ENCODE measurements around the gene SHISA4. TPM values are rescaled to one million over a fixed set of nuclear protein-coding genes. Genes with fewer than 3 reads are reported as not detected.

Gene SHISA4
- total RNA-seq, 1 experiment from 2014 or later, result 7.6 TPM

DNA sequence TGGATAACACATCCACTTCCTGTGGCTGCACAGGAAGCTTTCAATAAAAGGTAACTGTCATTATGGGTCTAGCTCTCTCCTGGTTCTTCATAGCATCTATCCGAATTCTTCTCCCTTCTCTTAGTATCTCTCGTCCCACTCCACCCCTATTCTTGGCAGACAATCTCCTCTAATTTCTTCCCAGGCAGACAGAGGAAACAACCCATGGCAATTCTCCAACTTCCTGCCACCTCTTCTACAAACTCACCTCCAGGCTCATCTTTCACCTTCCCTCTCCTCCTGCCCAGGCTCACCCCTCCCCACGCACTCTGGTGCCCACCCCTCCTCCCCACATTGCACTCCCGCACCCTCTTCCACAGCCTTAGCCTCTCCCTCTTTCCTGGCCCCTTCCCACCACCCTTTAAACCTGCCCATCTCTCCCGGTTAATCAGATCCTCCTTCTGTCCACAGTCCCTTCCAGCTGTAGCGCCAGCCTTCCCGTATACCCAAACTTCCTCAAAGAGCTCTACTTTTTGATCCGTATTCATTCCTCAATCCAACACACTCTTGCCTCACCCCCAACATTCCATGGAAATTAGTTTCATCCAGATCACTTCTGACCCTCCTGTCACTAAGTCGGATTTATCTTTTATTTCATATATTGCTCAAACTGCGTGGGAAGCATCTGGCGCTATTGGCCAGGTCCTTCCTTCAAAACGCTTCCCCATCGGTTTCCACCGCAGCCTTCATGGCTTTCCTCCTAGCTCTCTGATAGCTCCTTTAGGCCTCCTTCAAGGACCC is 25.9 kb downstream of the SHISA4 start:
- Mint-ChIP-seq H3K4me1 (ENCODE audit: insufficient read depth, unreplicated experiment) (peaks cover 34% of the 10 kb centered on the region), H3K36me3 (ENCODE audit: insufficient read depth, unreplicated experiment) (peaks cover 6% of the 10 kb centered on the region), H3K27me3 (ENCODE audit: insufficient read depth, unreplicated experiment) (peaks cover 21% of the 10 kb centered on the region), H3K27ac (ENCODE audit: low read depth, unreplicated experiment) (no peak overlapping the region), H3K4me3 (ENCODE audit: unreplicated experiment) (no peak overlapping the region), H3K9me3 (ENCODE audit: unreplicated experiment) (no peaks in the 10 kb centered on the region)
- ChIA-PET CTCF (interaction anchor here (1.2 to 9.2 kb wide), 3 partner anchors 19 to 215 kb away, joined by 3 to 83 read pairs (median 6); no protein-coding TSS in a partner anchor), POLR2A (interaction anchor here (0.6 to 1.5 kb wide), 4 partner anchors 31 to 425 kb away, joined by 3 to 4 read pairs (median 4); no protein-coding TSS in a partner anchor)
- TF ChIP-seq, protein P1, sequence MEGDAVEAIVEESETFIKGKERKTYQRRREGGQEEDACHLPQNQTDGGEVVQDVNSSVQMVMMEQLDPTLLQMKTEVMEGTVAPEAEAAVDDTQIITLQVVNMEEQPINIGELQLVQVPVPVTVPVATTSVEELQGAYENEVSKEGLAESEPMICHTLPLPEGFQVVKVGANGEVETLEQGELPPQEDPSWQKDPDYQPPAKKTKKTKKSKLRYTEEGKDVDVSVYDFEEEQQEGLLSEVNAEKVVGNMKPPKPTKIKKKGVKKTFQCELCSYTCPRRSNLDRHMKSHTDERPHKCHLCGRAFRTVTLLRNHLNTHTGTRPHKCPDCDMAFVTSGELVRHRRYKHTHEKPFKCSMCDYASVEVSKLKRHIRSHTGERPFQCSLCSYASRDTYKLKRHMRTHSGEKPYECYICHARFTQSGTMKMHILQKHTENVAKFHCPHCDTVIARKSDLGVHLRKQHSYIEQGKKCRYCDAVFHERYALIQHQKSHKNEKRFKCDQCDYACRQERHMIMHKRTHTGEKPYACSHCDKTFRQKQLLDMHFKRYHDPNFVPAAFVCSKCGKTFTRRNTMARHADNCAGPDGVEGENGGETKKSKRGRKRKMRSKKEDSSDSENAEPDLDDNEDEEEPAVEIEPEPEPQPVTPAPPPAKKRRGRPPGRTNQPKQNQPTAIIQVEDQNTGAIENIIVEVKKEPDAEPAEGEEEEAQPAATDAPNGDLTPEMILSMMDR (IDR thresholded peaks at IDR 0.05; ENCODE audit: unreplicated experiment), result no peak
- BruUV-seq (replicated peaks), result no TSS peak
- intact Hi-C loops (cut with micrococcal nuclease), result no loop called here
- peak; percentile 52 for DNase-seq (ENCODE audit: unreplicated experiment)

DNA sequence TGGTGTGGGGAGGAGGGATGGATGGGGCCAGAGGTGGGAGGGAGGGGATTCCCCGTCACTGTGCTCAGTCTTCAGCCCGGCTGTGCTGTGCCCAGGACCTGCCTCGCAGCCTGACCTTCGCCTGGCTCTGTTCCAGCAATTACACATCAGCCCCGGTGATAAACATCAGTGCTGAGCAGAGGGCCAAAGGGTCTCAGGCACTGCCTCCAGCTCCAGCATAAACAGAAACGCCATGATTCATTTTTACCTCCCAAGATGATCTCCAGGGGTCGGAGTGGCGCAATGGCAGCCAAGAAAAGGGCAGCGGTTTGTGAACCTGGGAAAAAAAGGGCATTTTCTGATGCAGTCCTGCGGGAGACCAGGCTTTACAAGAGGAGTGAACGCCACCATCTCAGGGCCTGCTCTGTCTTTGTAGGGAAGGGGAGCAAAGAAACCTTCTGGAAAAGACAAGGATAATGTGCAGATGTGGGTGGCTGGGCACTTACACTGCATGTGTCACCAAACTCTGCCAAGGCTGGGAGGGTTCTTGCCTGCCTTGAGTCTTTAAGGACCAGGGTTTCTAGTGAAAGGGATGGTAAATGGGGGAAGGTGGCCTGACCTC is 28.1 kb downstream of the SHISA4 start:
- Mint-ChIP-seq H3K27ac (ENCODE audit: low read depth, unreplicated experiment) (no peak overlapping the region), H3K4me3 (ENCODE audit: unreplicated experiment) (no peak overlapping the region), H3K4me1 (ENCODE audit: insufficient read depth, unreplicated experiment) (peaks cover 34% of the 10 kb centered on the region), H3K27me3 (ENCODE audit: insufficient read depth, unreplicated experiment) (peaks cover 11% of the 10 kb centered on the region), H3K36me3 (ENCODE audit: insufficient read depth, unreplicated experiment) (peaks cover 6% of the 10 kb centered on the region), H3K9me3 (ENCODE audit: unreplicated experiment) (no peaks in the 10 kb centered on the region)
- intact Hi-C loops (cut with micrococcal nuclease), result no loop called here
- ChIA-PET POLR2A (interaction anchor here (0.6 to 2.9 kb wide), 12 partner anchors 17 to 226 kb away, joined by 3 to 24 read pairs (median 4); partner anchors contain the start of genes RNPEP, SHISA4 and TIMM17A), CTCF (interaction anchor here (0.5 to 9.2 kb wide), 7 partner anchors 21 to 1123 kb away, joined by 3 to 83 read pairs (median 5); no protein-coding TSS in a partner anchor)
- TF ChIP-seq, protein P1 (IDR thresholded peaks at IDR 0.05; ENCODE audit: unreplicated experiment), result no peak
- peak; percentile 100 for DNase-seq (ENCODE audit: unreplicated experiment)
- no TSS peak for BruUV-seq (replicated peaks)

DNA sequence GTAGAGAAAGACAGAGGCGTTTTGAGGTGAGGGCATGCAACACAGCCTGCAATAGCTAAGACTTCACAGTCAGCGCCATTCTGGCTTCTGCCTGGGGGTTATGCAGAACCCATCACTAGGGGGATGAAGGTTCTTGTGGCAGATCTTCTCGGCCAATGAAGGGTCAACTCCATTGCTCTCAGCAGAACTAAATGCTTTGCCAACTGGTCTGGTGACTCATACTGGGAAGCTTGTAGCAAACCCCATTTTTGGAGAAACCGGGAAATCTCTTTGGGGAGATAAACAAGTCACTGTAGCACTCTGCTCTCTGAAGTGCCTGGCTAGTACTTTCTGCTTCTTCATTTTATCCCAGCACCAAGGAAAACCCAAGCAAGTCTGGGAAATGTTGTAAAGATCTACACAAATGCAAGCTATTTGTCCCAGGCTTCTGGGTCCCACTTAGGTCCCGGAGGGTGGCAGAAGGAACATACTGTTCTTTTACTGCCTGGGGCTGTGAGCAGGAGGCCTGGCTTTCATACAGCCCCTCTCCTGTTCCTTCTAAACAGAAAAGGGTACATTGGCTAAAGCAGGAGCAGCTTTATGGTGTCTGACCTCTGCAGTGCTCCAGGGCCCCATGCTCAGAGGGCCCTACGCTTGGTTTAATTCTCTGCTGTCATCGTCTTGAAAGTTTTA is 28.8 kb downstream of the SHISA4 start:
- DNase-seq (ENCODE audit: unreplicated experiment), result peak; percentile 96
- intact Hi-C loops (cut with micrococcal nuclease), result no loop called here
- POLR2A ChIA-PET, result interaction anchor here (0.7 to 2.9 kb wide), 16 partner anchors 13 to 429 kb away, joined by 3 to 24 read pairs (median 3); partner anchors contain the start of genes RNPEP and TIMM17A
- Mint-ChIP-seq H3K4me1 (ENCODE audit: insufficient read depth, unreplicated experiment) (peaks cover 34% of the 10 kb centered on the region), H3K27ac (ENCODE audit: low read depth, unreplicated experiment) (peak overlapping the region; percentile 11), H3K27me3 (ENCODE audit: insufficient read depth, unreplicated experiment) (peaks cover 11% of the 10 kb centered on the region), H3K4me3 (ENCODE audit: unreplicated experiment) (no peak overlapping the region), H3K9me3 (ENCODE audit: unreplicated experiment) (no peaks in the 10 kb centered on the region), H3K36me3 (ENCODE audit: insufficient read depth, unreplicated experiment) (peaks cover 6% of the 10 kb centered on the region)
- TF ChIP-seq, protein P1 (IDR thresholded peaks at IDR 0.05; ENCODE audit: unreplicated experiment), result no peak
- CTCF ChIA-PET, result interaction anchor here (0.6 to 9.2 kb wide), 9 partner anchors 21 to 1122 kb away, joined by 3 to 83 read pairs (median 4); no protein-coding TSS in a partner anchor
- no TSS peak for BruUV-seq (replicated peaks)

All from MCF 10A (cell line).